H9 (cell line): ENCODE results near the gene ZNF593. TPM values are rescaled to one million over a fixed set of nuclear protein-coding genes. Genes with fewer than 3 reads are reported as not detected.

ENCODE experiments used
- DNase-seq: peaks from one replicate; pipeline ENCODE4 v3.0.0-alpha.2; 2017
- H2AFZ ChIP-seq: one replicate; pipeline ENCODE4 v1.6.1; 2013; ENCODE audit warnings: mild to moderate bottlenecking, low read length, control low read depth, moderate library complexity
- H2AK5ac ChIP-seq: 2 replicates; pipeline ENCODE4 v1.6.1; 2013; ENCODE audit warnings: low read length, control low read depth, mixed read lengths; ENCODE audit not compliant: insufficient read length
- H2BK120ac ChIP-seq: one replicate; pipeline ENCODE4 v1.6.1; 2013; ENCODE audit warnings: low read depth, mild to moderate bottlenecking, low read length, control low read depth, inconsistent platforms; ENCODE audit not compliant: poor library complexity, severe bottlenecking
- H2BK12ac ChIP-seq: 2 replicates; pipeline ENCODE4 v1.6.1; 2013; ENCODE audit warnings: low read length, control low read depth, mixed read lengths, low read depth; ENCODE audit not compliant: insufficient read length
- H2BK15ac ChIP-seq: 2 replicates; pipeline ENCODE4 v1.6.1; 2013; ENCODE audit warnings: low read depth, low read length, control low read depth
- H2BK20ac ChIP-seq: one replicate; pipeline ENCODE4 v1.6.1; 2013; ENCODE audit warnings: low read depth, mild to moderate bottlenecking, low read length, control low read depth, inconsistent platforms; ENCODE audit not compliant: poor library complexity, severe bottlenecking
- H2BK5ac ChIP-seq: 2 replicates; pipeline ENCODE4 v1.6.1; 2013; ENCODE audit warnings: low read length, control low read depth, mixed read lengths; ENCODE audit not compliant: insufficient read length
- H3K14ac ChIP-seq: 2 replicates; pipeline ENCODE4 v1.6.1; 2013; ENCODE audit warnings: low read length, control low read depth; ENCODE audit not compliant: insufficient read depth
- H3K18ac ChIP-seq: 2 replicates; pipeline ENCODE4 v1.6.1; 2013; ENCODE audit warnings: low read depth, mild to moderate bottlenecking, mixed read lengths, low read length, control low read depth; ENCODE audit not compliant: insufficient read length
- H3K23ac ChIP-seq: 2 replicates; pipeline ENCODE4 v1.6.1; 2013; ENCODE audit warnings: low read length, control low read depth, mixed read lengths, low read depth; ENCODE audit not compliant: insufficient read length
- H3K23me2 ChIP-seq: 2 replicates; pipeline ENCODE4 v1.6.1; 2013; ENCODE audit warnings: low read depth, mild to moderate bottlenecking, mixed read lengths, low read length, control low read depth; ENCODE audit not compliant: insufficient read length, poor library complexity, severe bottlenecking
- H3K27ac ChIP-seq: 2 replicates; pipeline ENCODE4 v1.5.1; 2013; ENCODE audit warnings: low read length, control low read depth, mixed read lengths, low read depth; ENCODE audit not compliant: insufficient read length
- H3K27me3 ChIP-seq: 2 replicates; pipeline ENCODE4 v1.6.1; 2013; ENCODE audit warnings: low read length, control low read depth, inconsistent platforms; ENCODE audit not compliant: insufficient read depth
- H3K4ac ChIP-seq: 2 replicates; pipeline ENCODE4 v1.6.1; 2013; ENCODE audit warnings: low read depth, mild to moderate bottlenecking, control low read depth, inconsistent platforms, low read length, moderate library complexity
- H3K4me1 ChIP-seq: 2 replicates; pipeline ENCODE4 v1.6.1; 2013; ENCODE audit warnings: low read length, control low read depth, inconsistent platforms; ENCODE audit not compliant: insufficient read depth
- H3K4me2 ChIP-seq: 2 replicates; pipeline ENCODE4 v1.6.1; 2013; ENCODE audit warnings: low read length, control low read depth, mixed read lengths; ENCODE audit not compliant: insufficient read length, insufficient read depth
- H3K56ac ChIP-seq: 2 replicates; pipeline ENCODE4 v1.6.1; 2013; ENCODE audit warnings: low read depth, mild to moderate bottlenecking, mixed read lengths, low read length, control low read depth; ENCODE audit not compliant: insufficient read length
- H3K79me1 ChIP-seq: 2 replicates; pipeline ENCODE4 v1.6.1; 2013; ENCODE audit warnings: low read depth, mild to moderate bottlenecking, moderate library complexity, low read length, control low read depth, inconsistent platforms; ENCODE audit not compliant: insufficient read depth, poor library complexity, severe bottlenecking
- H3K79me2 ChIP-seq: 2 replicates; pipeline ENCODE4 v1.6.1; 2013; ENCODE audit warnings: low read length, control low read depth, inconsistent platforms; ENCODE audit not compliant: insufficient read depth
- H3K9ac ChIP-seq: 2 replicates; pipeline ENCODE4 v1.6.1; 2013; ENCODE audit warnings: low read length, control low read depth, mixed read lengths; ENCODE audit not compliant: insufficient read length; ENCODE audit errors: extremely low read depth
- H3K9me3 ChIP-seq: one replicate; pipeline ENCODE4 v1.6.1; 2013; ENCODE audit warnings: low read depth, low read length, inconsistent platforms; ENCODE audit not compliant: control insufficient read depth
- H3T11ph ChIP-seq: one replicate; pipeline ENCODE4 v1.6.1; 2013; ENCODE audit warnings: mild to moderate bottlenecking, low read length, control low read depth, inconsistent platforms
- H4K20me1 ChIP-seq: one replicate; pipeline ENCODE4 v1.6.1; 2013; ENCODE audit not compliant: control insufficient read depth, insufficient read length, insufficient read depth
- H4K5ac ChIP-seq: 2 replicates; pipeline ENCODE4 v1.6.1; 2013; ENCODE audit warnings: low read depth, mild to moderate bottlenecking, mixed read lengths, low read length, control low read depth; ENCODE audit not compliant: insufficient read length
- H4K8ac ChIP-seq: replicated peaks from 2 replicates; pipeline ENCODE4 v1.6.1; 2013; ENCODE audit warnings: low read length, control low read depth, mixed read lengths, low read depth; ENCODE audit not compliant: insufficient read length
- H4K91ac ChIP-seq: 2 replicates; pipeline ENCODE4 v1.6.1; 2013; ENCODE audit warnings: low read depth, mild to moderate bottlenecking, moderate library complexity, mixed read lengths, low read length, control low read depth; ENCODE audit not compliant: insufficient read length
- H3K27ac Mint-ChIP-seq, 3 experiments: 2 replicates in 2 of 3; 3 replicates in 1 of 3; pipeline ENCODE4 v1.8.0; 2020 to 2021; ENCODE audit warnings: mixed read lengths in 3 of 3, mild to moderate bottlenecking in 1 of 3, moderate library complexity in 1 of 3
- H3K27me3 Mint-ChIP-seq: 2 replicates; pipeline ENCODE4 v1.8.0; 2021; ENCODE audit warnings: low read depth, mild to moderate bottlenecking, moderate library complexity, mixed read lengths
- H3K36me3 Mint-ChIP-seq, 3 experiments: 2 replicates in 2 of 3; 3 replicates in 1 of 3; pipeline ENCODE4 v1.8.0; 2020 to 2021; ENCODE audit warnings: low read depth in 3 of 3, mixed read lengths in 3 of 3; ENCODE audit not compliant: insufficient read depth in 1 of 3
- H3K4me1 Mint-ChIP-seq, 2 experiments: 2 replicates each; pipeline ENCODE4 v1.8.0; 2020; ENCODE audit warnings: mixed read lengths in 2 of 2
- H3K4me3 Mint-ChIP-seq, 2 experiments: 2 replicates in 1 of 2; 3 replicates in 1 of 2; pipeline ENCODE4 v1.8.0; 2020 to 2021; ENCODE audit warnings: mild to moderate bottlenecking in 2 of 2, mixed read lengths in 2 of 2, moderate library complexity in 1 of 2
- H3K9me3 Mint-ChIP-seq, 2 experiments: 2 replicates in 1 of 2; 3 replicates in 1 of 2; pipeline ENCODE4 v1.8.0; 2020; ENCODE audit warnings: mild to moderate bottlenecking in 2 of 2, mixed read lengths in 2 of 2, moderate library complexity in 1 of 2
- WGBS: extraction: QIAGEN DNeasy Blood & Tissue Kit; methylation state at CpG from one replicate; pipeline ENCODE4 v1.1.7; 2013; ENCODE audit warnings: missing lambda C conversion rate, low lambda C conversion rate, mixed read lengths; ENCODE audit not compliant: insufficient read length; ENCODE audit errors: extremely low coverage; 5-methylcytosine and 5-hydroxymethylcytosine counted together
- total RNA-seq: library from RNA; stranded (reverse); gene quantifications from 2 replicates; pipeline ENCODE4 v1.2.1, GENCODE V29; 2021
- TF ChIP-seq, protein P1 (sequence below): fragments of 200-600 bp; sonication (generic); conservative IDR thresholded peaks from 3 replicates; pipeline ENCODE4 v1.8.0; 2021; ENCODE audit warnings: antibody characterized with exemption, mild to moderate bottlenecking

ZNF593 gene
- total RNA-seq, 1 experiment from 2014 or later = 48.2 TPM

DNA sequence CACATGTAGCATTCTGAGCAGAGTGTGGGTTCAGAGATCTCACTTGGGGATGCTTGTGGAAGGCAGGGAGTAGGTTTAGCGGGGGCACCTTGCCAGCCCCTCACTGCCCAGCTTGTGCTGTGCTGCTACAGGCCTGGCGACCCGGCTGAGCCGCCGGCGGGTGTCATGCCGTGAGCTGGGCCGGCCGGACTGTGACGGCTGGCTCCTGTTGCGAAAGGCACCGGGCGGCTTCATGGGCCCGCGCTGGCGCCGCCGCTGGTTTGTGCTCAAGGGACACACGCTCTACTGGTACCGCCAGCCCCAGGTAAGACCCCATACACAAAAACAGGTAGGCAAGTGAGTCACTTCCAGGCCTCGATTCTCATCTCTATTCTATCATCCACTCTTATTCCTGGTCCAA lies 15.2 kb downstream of the ZNF593 start:
- no peak overlapping the region for H4K91ac ChIP-seq
- H3T11ph ChIP-seq = no peak overlapping the region
- H3K14ac ChIP-seq = no peak overlapping the region
- H3K9ac ChIP-seq = no peak overlapping the region
- Mint-ChIP-seq H3K9me3 (no peaks in the 10 kb centered on the region), H3K4me1 (peaks cover under 1 to 4% of the 10 kb centered on the region in 2 experiments; a peak in 3 of 4 replicates), H3K27me3 (no peaks in the 10 kb centered on the region), H3K4me3 (no peak overlapping the region), H3K36me3 (peaks cover 5 to 46% (median 26%) of the 10 kb centered on the region in 3 experiments; a peak in 5 of 7 replicates), H3K27ac (no peak overlapping the region)
- WGBS = no CpG with 5 or more reads among the region's 21 CpGs
- H4K20me1 ChIP-seq = no peaks in the 10 kb centered on the region
- H3K18ac ChIP-seq = no peak overlapping the region
- H2BK120ac ChIP-seq = no peak overlapping the region
- DNase-seq = no peak
- no peak overlapping the region for H4K5ac ChIP-seq
- no peak overlapping the region for H2BK20ac ChIP-seq
- no peaks in the 10 kb centered on the region for H3K79me2 ChIP-seq
- no peak overlapping the region for H2BK15ac ChIP-seq
- no peak overlapping the region for H3K27ac ChIP-seq
- H2BK12ac ChIP-seq = no peak overlapping the region
- H3K79me1 ChIP-seq = no peaks in the 10 kb centered on the region
- no peaks in the 10 kb centered on the region for H3K4me1 ChIP-seq
- no peaks in the 10 kb centered on the region for H3K27me3 ChIP-seq
- no peak overlapping the region for H3K56ac ChIP-seq
- H3K23me2 ChIP-seq = no peaks in the 10 kb centered on the region
- TF ChIP-seq, protein P1, sequence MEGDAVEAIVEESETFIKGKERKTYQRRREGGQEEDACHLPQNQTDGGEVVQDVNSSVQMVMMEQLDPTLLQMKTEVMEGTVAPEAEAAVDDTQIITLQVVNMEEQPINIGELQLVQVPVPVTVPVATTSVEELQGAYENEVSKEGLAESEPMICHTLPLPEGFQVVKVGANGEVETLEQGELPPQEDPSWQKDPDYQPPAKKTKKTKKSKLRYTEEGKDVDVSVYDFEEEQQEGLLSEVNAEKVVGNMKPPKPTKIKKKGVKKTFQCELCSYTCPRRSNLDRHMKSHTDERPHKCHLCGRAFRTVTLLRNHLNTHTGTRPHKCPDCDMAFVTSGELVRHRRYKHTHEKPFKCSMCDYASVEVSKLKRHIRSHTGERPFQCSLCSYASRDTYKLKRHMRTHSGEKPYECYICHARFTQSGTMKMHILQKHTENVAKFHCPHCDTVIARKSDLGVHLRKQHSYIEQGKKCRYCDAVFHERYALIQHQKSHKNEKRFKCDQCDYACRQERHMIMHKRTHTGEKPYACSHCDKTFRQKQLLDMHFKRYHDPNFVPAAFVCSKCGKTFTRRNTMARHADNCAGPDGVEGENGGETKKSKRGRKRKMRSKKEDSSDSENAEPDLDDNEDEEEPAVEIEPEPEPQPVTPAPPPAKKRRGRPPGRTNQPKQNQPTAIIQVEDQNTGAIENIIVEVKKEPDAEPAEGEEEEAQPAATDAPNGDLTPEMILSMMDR = no peak
- no peaks in the 10 kb centered on the region for H3K9me3 ChIP-seq
- no peak overlapping the region for H2BK5ac ChIP-seq
- H2AK5ac ChIP-seq = no peak overlapping the region
- no peak overlapping the region for H3K4me2 ChIP-seq
- H2AFZ ChIP-seq = no peak overlapping the region
- no peak overlapping the region for H3K23ac ChIP-seq
- no peak overlapping the region for H3K4ac ChIP-seq
- no peak overlapping the region for H4K8ac ChIP-seq
